Keratinocyte (primary cell): ENCODE measurements around the gene TXNRD2. TPM values are rescaled to one million over a fixed set of nuclear protein-coding genes. Genes with fewer than 3 reads are reported as not detected.

ENCODE experiments used
- DNase-seq: peaks from one replicate; pipeline ENCODE4 v3.0.0-alpha.2; 2011; ENCODE audit warnings: low read depth, missing footprints, low spot score
- FAIRE-seq: peaks from 2 replicates; lab custom pipeline; 2011; peaks lifted over from hg19 to GRCh38; lab: Jason Lieb, UNC
- H2AFZ ChIP-seq: 2 replicates; pipeline ENCODE4 v1.6.0; 2012; ENCODE audit warnings: low read length, control low read depth, inconsistent platforms; ENCODE audit not compliant: control insufficient read depth
- H3K27ac ChIP-seq: 2 replicates; pipeline ENCODE4 v1.5.1; 2011; ENCODE audit warnings: low read length; ENCODE audit not compliant: control insufficient read depth, insufficient read depth
- H3K27me3 ChIP-seq: 3 replicates; pipeline ENCODE4 v1.6.0; 2011; ENCODE audit warnings: low read length; ENCODE audit not compliant: control insufficient read depth, insufficient read depth; ENCODE audit errors: extremely low read depth
- H3K36me3 ChIP-seq, 2 experiments: 2 replicates in 1 of 2; 3 replicates in 1 of 2; pipeline ENCODE4 v1.5.1; 2011; ENCODE audit warnings: low read length in 2 of 2, mild to moderate bottlenecking in 1 of 2; ENCODE audit not compliant: control insufficient read depth in 2 of 2, insufficient read depth in 2 of 2; ENCODE audit errors: extremely low read depth in 1 of 2
- H3K4me1 ChIP-seq: 3 replicates; pipeline ENCODE4 v1.5.1; 2011; ENCODE audit warnings: low read length; ENCODE audit not compliant: control insufficient read depth, insufficient read depth; ENCODE audit errors: extremely low read depth
- H3K4me2 ChIP-seq: 3 replicates; pipeline ENCODE4 v1.6.0; 2011; ENCODE audit warnings: low read depth, low read length; ENCODE audit not compliant: control insufficient read depth, insufficient read depth; ENCODE audit errors: extremely low read depth
- H3K4me3 ChIP-seq, 3 experiments: fragments of 200-600 bp in 1 of 3; sonication (generic) in 1 of 3; 2 replicates in 2 of 3; 3 replicates in 1 of 3; pipeline ENCODE4 v1.5.1; 2011 to 2016; ENCODE audit warnings: low read length in 3 of 3, mild to moderate bottlenecking in 3 of 3, control low read depth in 2 of 3, inconsistent platforms in 1 of 3, low read depth in 1 of 3, mixed read lengths in 1 of 3, mixed run types in 1 of 3, moderate library complexity in 1 of 3; ENCODE audit not compliant: control insufficient read depth in 2 of 3, insufficient read depth in 2 of 3; ENCODE audit errors: extremely low read depth in 1 of 3
- H3K79me2 ChIP-seq: 2 replicates; pipeline ENCODE4 v1.6.0; 2012; ENCODE audit warnings: low read length; ENCODE audit not compliant: control insufficient read depth, insufficient read depth
- H3K9ac ChIP-seq: 3 replicates; pipeline ENCODE4 v1.6.0; 2011; ENCODE audit warnings: low read length; ENCODE audit not compliant: control insufficient read depth, insufficient read depth; ENCODE audit errors: extremely low read depth
- H3K9me1 ChIP-seq: 3 replicates; pipeline ENCODE4 v1.6.0; 2011; ENCODE audit warnings: low read length; ENCODE audit not compliant: control insufficient read depth, insufficient read depth; ENCODE audit errors: extremely low read depth
- H3K9me3 ChIP-seq: 2 replicates; pipeline ENCODE4 v1.5.1; 2012; ENCODE audit warnings: low read depth, low read length; ENCODE audit not compliant: control insufficient read depth
- H4K20me1 ChIP-seq: 3 replicates; pipeline ENCODE4 v1.6.0; 2011; ENCODE audit warnings: low read length; ENCODE audit not compliant: control insufficient read depth, insufficient read depth; ENCODE audit errors: extremely low read depth
- EZH2 ChIP-seq: IDR thresholded peaks from one replicate; pipeline ENCODE4 v1.6.1; 2012; ENCODE audit warnings: inconsistent platforms, mild to moderate bottlenecking, low read length, moderate library complexity
- dilution Hi-C: fragments of 300-500 bp; cut with MboI; formaldehyde crosslinking; loops from one replicate; pipeline ENCODE4 v1.7.0; 2020; ENCODE audit warnings: low sequenced_read_pairs; ENCODE audit not compliant: extremely low pct_ligation_motif_present
- polyA plus RNA-seq, 5 experiments: library from polyadenylated mRNA; depleted of rRNA in 3 of 5; stranded (reverse) in 3 of 5; stranded (forward) in 1 of 5; unstranded in 1 of 5; fragments of >200 nt; gene quantifications; 1 replicate in 1 of 5; 2 replicates in 3 of 5; 3 replicates in 1 of 5; pipeline versions ENCODE4 v1.2.1 to v1.2.3, GENCODE V29; 2011 to 2012; ENCODE audit warnings: missing spikeins in 2 of 5, low read depth in 1 of 5, low replicate concordance in 1 of 5
- TF ChIP-seq, protein P1 (sequence below), 3 experiments: IDR thresholded peaks in 1 of 3; conservative IDR thresholded peaks in 1 of 3; optimal IDR thresholded peaks in 1 of 3; 2 replicates in 2 of 3; 3 replicates in 1 of 3; pipeline versions ENCODE3 to v1.5.1; 2011; ENCODE audit warnings: low read length in 3 of 3, mild to moderate bottlenecking in 3 of 3, moderate library complexity in 2 of 3, control low read depth in 1 of 3, inconsistent platforms in 1 of 3; ENCODE audit not compliant: insufficient read depth in 2 of 3; ENCODE audit errors: extremely low read depth in 1 of 3

TXNRD2 gene
- polyA plus RNA-seq, 1 donor (not counting 4 experiments of a cell fraction or from before 2014, with no cell fraction given): 16.0 TPM

- H3K4me3 ChIP-seq: no peak overlapping the region
- no peak overlapping the region for H3K4me2 ChIP-seq
- FAIRE-seq (no peak), DNase-seq (no peak)
- no peak overlapping the region for H3K27ac ChIP-seq
- no peaks in the 10 kb centered on the region for H3K9me3 ChIP-seq
- peaks cover 5% of the 10 kb centered on the region for H3K9me1 ChIP-seq
- H3K4me1 ChIP-seq: peaks cover 16% of the 10 kb centered on the region
- H3K9ac ChIP-seq: no peak overlapping the region
- no peaks in the 10 kb centered on the region for H3K27me3 ChIP-seq
- TF ChIP-seq EZH2: no peak
- TF ChIP-seq, protein P1, sequence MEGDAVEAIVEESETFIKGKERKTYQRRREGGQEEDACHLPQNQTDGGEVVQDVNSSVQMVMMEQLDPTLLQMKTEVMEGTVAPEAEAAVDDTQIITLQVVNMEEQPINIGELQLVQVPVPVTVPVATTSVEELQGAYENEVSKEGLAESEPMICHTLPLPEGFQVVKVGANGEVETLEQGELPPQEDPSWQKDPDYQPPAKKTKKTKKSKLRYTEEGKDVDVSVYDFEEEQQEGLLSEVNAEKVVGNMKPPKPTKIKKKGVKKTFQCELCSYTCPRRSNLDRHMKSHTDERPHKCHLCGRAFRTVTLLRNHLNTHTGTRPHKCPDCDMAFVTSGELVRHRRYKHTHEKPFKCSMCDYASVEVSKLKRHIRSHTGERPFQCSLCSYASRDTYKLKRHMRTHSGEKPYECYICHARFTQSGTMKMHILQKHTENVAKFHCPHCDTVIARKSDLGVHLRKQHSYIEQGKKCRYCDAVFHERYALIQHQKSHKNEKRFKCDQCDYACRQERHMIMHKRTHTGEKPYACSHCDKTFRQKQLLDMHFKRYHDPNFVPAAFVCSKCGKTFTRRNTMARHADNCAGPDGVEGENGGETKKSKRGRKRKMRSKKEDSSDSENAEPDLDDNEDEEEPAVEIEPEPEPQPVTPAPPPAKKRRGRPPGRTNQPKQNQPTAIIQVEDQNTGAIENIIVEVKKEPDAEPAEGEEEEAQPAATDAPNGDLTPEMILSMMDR (optimal IDR thresholded peaks at IDR 0.05 in 1 of 3, IDR thresholded peaks at IDR 0.05 in 1 of 3, conservative IDR thresholded peaks at IDR 0.05 in 1 of 3; ENCODE audit: extremely low read depth in 1 of 3, insufficient read depth in 2 of 3, low read length in 3 of 3): no peak
- no peaks in the 10 kb centered on the region for H3K79me2 ChIP-seq
- no peaks in the 10 kb centered on the region for H3K36me3 ChIP-seq
- no peaks in the 10 kb centered on the region for H4K20me1 ChIP-seq
- H2AFZ ChIP-seq: no peak overlapping the region
- dilution Hi-C loops: no loop called here
Measured at GRCh38 chr22:19989725-19990067, 48.1 kb upstream of the TXNRD2 start.

DNA sequence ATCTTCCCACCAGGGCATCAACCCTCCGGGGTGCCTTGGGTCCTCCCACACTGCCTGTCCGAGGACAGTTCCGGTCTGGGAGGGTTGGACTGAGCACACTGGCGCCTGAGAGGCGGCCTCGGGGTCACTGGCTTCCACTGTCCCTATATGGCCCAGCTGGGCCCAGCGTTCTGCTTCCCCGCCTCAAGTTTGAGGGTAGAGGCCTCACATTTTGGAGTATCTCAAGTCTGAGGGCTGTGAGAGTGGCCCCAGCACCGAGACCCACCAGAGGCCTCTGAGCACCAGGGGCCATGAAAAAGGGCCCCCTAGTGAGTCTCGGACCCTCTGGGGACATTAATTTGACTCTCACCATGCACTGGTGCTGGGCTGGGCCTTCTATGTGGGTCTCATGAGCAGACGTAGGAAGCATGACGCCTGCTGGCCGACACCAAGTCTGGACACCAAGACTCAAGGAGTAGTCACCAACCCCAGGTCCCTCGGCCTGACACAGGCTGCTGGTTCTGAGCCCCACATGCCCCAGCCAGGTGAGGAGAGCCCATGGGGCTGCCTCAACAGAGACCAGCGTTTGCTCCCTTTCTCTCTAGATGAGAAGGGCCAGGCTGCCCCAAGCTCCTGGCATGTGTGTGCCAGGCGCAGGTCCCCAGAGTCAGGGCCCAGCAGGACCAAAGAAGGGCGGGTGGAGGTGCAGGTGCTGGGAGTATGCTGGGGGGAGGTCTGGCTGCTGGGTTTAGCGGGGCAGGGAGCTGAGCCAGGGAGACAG, 47.5 kb upstream of the TXNRD2 start:
- dilution Hi-C loops: no loop called here
- H3K27ac ChIP-seq: no peak overlapping the region
- no peaks in the 10 kb centered on the region for H3K79me2 ChIP-seq
- H3K9me1 ChIP-seq: peaks cover 5% of the 10 kb centered on the region
- no peak overlapping the region for H3K4me3 ChIP-seq
- H3K9ac ChIP-seq: no peak overlapping the region
- no peak for FAIRE-seq
- H3K4me2 ChIP-seq: no peak overlapping the region
- H4K20me1 ChIP-seq: no peaks in the 10 kb centered on the region
- DNase-seq: no peak
- H2AFZ ChIP-seq: no peak overlapping the region
- TF ChIP-seq, protein P1 (optimal IDR thresholded peaks at IDR 0.05 in 1 of 3, IDR thresholded peaks at IDR 0.05 in 1 of 3, conservative IDR thresholded peaks at IDR 0.05 in 1 of 3; ENCODE audit: extremely low read depth in 1 of 3, insufficient read depth in 2 of 3, low read length in 3 of 3): no peak
- TF ChIP-seq EZH2: no peak
- H3K36me3 ChIP-seq: no peaks in the 10 kb centered on the region
- no peaks in the 10 kb centered on the region for H3K27me3 ChIP-seq
- H3K9me3 ChIP-seq: no peaks in the 10 kb centered on the region
- H3K4me1 ChIP-seq: peaks cover 22% of the 10 kb centered on the region
